Keratinocyte (primary cell): Measurements from ENCODE around the gene ZSCAN1.

Experiments used
- EZH2 ChIP-seq: IDR thresholded peaks from one replicate; pipeline ENCODE4 v1.6.1; 2012; ENCODE audit warnings: inconsistent platforms, mild to moderate bottlenecking, low read length, moderate library complexity
- TF ChIP-seq, protein P1 (sequence below), 3 experiments: IDR thresholded peaks in 1 of 3; conservative IDR thresholded peaks in 1 of 3; optimal IDR thresholded peaks in 1 of 3; 2 replicates in 2 of 3; 3 replicates in 1 of 3; pipeline versions ENCODE3 to v1.5.1; 2011; ENCODE audit warnings: low read length in 3 of 3, mild to moderate bottlenecking in 3 of 3, moderate library complexity in 2 of 3, control low read depth in 1 of 3, inconsistent platforms in 1 of 3; ENCODE audit not compliant: insufficient read depth in 2 of 3; ENCODE audit errors: extremely low read depth in 1 of 3

- TF ChIP-seq, protein P1, sequence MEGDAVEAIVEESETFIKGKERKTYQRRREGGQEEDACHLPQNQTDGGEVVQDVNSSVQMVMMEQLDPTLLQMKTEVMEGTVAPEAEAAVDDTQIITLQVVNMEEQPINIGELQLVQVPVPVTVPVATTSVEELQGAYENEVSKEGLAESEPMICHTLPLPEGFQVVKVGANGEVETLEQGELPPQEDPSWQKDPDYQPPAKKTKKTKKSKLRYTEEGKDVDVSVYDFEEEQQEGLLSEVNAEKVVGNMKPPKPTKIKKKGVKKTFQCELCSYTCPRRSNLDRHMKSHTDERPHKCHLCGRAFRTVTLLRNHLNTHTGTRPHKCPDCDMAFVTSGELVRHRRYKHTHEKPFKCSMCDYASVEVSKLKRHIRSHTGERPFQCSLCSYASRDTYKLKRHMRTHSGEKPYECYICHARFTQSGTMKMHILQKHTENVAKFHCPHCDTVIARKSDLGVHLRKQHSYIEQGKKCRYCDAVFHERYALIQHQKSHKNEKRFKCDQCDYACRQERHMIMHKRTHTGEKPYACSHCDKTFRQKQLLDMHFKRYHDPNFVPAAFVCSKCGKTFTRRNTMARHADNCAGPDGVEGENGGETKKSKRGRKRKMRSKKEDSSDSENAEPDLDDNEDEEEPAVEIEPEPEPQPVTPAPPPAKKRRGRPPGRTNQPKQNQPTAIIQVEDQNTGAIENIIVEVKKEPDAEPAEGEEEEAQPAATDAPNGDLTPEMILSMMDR (optimal IDR thresholded peaks at IDR 0.05 in 1 of 3, IDR thresholded peaks at IDR 0.05 in 1 of 3, conservative IDR thresholded peaks at IDR 0.05 in 1 of 3; ENCODE audit: extremely low read depth in 1 of 3, insufficient read depth in 2 of 3, low read length in 3 of 3): no peak
- TF ChIP-seq EZH2: no peak
These were observed 51.6 kb downstream of the ZSCAN1 start for GRCh38 chr19:58085348-58085875.
